Astrocyte (in vitro differentiated cells and primary cell): ENCODE results near the gene NUSAP1. TPM values are rescaled to one million over a fixed set of nuclear protein-coding genes. Genes with fewer than 3 reads are reported as not detected.

Source experiments
- DNase-seq: peaks from one replicate; pipeline ENCODE4 v3.0.0-alpha.2; 2010; ENCODE audit warnings: low read depth
- FAIRE-seq: peaks from 2 replicates; lab custom pipeline; 2011; peaks lifted over from hg19 to GRCh38; lab: Jason Lieb, UNC
- H2AFZ ChIP-seq: 2 replicates; pipeline ENCODE4 v1.6.0; 2012; ENCODE audit warnings: low read depth, low read length, inconsistent platforms
- H3K27ac ChIP-seq: 2 replicates; pipeline ENCODE4 v1.5.1; 2011; ENCODE audit warnings: low read depth, low read length, inconsistent platforms
- H3K27me3 ChIP-seq: 2 replicates; pipeline ENCODE4 v1.6.0; 2011; ENCODE audit warnings: low read length, inconsistent platforms; ENCODE audit not compliant: insufficient read depth
- H3K36me3 ChIP-seq: 2 replicates; pipeline ENCODE4 v1.5.1; 2011; ENCODE audit warnings: low read length, inconsistent platforms; ENCODE audit not compliant: insufficient read depth
- H3K4me1 ChIP-seq: 2 replicates; pipeline ENCODE4 v1.5.1; 2011; ENCODE audit warnings: low read length, inconsistent platforms; ENCODE audit not compliant: insufficient read depth
- H3K4me2 ChIP-seq: 2 replicates; pipeline ENCODE4 v1.6.0; 2012; ENCODE audit warnings: low read length, inconsistent platforms
- H3K4me3 ChIP-seq: 2 replicates; pipeline ENCODE4 v1.5.1; 2011; ENCODE audit warnings: low read depth, mild to moderate bottlenecking, low read length, inconsistent platforms; ENCODE audit not compliant: insufficient read depth
- H3K79me2 ChIP-seq: 2 replicates; pipeline ENCODE4 v1.6.0; 2012; ENCODE audit warnings: mild to moderate bottlenecking, low read length, inconsistent platforms; ENCODE audit not compliant: insufficient read depth
- H3K9ac ChIP-seq: 2 replicates; pipeline ENCODE4 v1.6.0; 2012; ENCODE audit warnings: mild to moderate bottlenecking, low read length, inconsistent platforms
- H3K9me3 ChIP-seq: 2 replicates; pipeline ENCODE4 v1.5.1; 2012; ENCODE audit warnings: low read depth, mild to moderate bottlenecking, low read length, inconsistent platforms; ENCODE audit not compliant: insufficient read depth
- H4K20me1 ChIP-seq: 2 replicates; pipeline ENCODE4 v1.6.0; 2012; ENCODE audit warnings: low read length, inconsistent platforms; ENCODE audit not compliant: insufficient read depth
- H3K27ac Mint-ChIP-seq: one replicate; pipeline ENCODE4 v1.8.0; 2021; ENCODE audit warnings: mild to moderate bottlenecking, mixed read lengths; ENCODE audit not compliant: unreplicated experiment
- H3K27me3 Mint-ChIP-seq: one replicate; pipeline ENCODE4 v1.8.0; 2021; ENCODE audit warnings: low read depth, mixed read lengths; ENCODE audit not compliant: unreplicated experiment
- H3K36me3 Mint-ChIP-seq: one replicate; pipeline ENCODE4 v1.8.0; 2021; ENCODE audit warnings: low read depth, mixed read lengths; ENCODE audit not compliant: unreplicated experiment
- H3K4me1 Mint-ChIP-seq: one replicate; pipeline ENCODE4 v1.8.0; 2021; ENCODE audit warnings: low read depth, mixed read lengths; ENCODE audit not compliant: unreplicated experiment
- H3K4me3 Mint-ChIP-seq: one replicate; pipeline ENCODE4 v1.8.0; 2021; ENCODE audit warnings: mild to moderate bottlenecking, moderate library complexity, mixed read lengths; ENCODE audit not compliant: unreplicated experiment
- H3K9me3 Mint-ChIP-seq: one replicate; pipeline ENCODE4 v1.8.0; 2021; ENCODE audit warnings: mild to moderate bottlenecking, mixed read lengths; ENCODE audit not compliant: unreplicated experiment
- EZH2 ChIP-seq: IDR thresholded peaks from 2 replicates; pipeline ENCODE4 v1.6.1; 2012; ENCODE audit warnings: mild to moderate bottlenecking, low read length, inconsistent platforms; ENCODE audit not compliant: insufficient read depth
- total RNA-seq: library from RNA; stranded (reverse); gene quantifications from 2 replicates; pipeline ENCODE4 v1.2.1, GENCODE V29; 2021
- TF ChIP-seq, protein P1 (sequence below): IDR thresholded peaks from 2 replicates; pipeline ENCODE4 v1.5.1; 2011; ENCODE audit warnings: low read depth, mild to moderate bottlenecking, inconsistent platforms, low read length, moderate library complexity; ENCODE audit not compliant: insufficient read depth

NUSAP1 gene
- total RNA-seq, 1 donor from 2014 or later: 7.7 TPM

DNA sequence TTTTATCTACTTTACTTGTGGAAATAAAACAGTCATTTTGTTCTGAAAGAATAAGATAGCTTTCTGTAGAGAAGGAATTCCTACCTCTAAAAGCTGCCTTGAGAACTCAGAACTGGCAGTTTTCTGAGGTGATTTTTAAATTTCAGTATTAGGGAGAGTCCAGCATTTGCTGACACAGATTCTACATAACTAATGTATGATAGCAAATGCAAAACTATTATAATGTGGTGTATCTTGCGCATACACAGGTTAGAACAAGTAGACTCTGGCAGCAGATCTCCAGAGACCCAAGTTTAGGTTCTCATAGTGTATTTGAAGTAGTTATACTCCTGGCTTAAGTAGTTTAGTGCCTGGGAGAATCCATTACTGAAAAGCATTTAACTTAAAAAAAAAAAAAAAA is 31.1 kb upstream of the NUSAP1 start:
- no peak overlapping the region for H3K4me3 Mint-ChIP-seq
- Histone ChIP-seq H2AFZ (no peak overlapping the region), H3K79me2 (no peaks in the 10 kb centered on the region), H3K4me3 (no peak overlapping the region), H4K20me1 (no peaks in the 10 kb centered on the region), H3K9ac (no peak overlapping the region), H3K9me3 (no peaks in the 10 kb centered on the region), H3K4me1 (no peaks in the 10 kb centered on the region), H3K4me2 (no peak overlapping the region), H3K27me3 (no peaks in the 10 kb centered on the region), H3K36me3 (peaks cover 4% of the 10 kb centered on the region), H3K27ac (no peak overlapping the region)
- H3K27ac Mint-ChIP-seq: no peak overlapping the region
- H3K4me1 Mint-ChIP-seq: no peaks in the 10 kb centered on the region
- DNase-seq (no peak), FAIRE-seq (no peak)
- TF ChIP-seq, protein P1, sequence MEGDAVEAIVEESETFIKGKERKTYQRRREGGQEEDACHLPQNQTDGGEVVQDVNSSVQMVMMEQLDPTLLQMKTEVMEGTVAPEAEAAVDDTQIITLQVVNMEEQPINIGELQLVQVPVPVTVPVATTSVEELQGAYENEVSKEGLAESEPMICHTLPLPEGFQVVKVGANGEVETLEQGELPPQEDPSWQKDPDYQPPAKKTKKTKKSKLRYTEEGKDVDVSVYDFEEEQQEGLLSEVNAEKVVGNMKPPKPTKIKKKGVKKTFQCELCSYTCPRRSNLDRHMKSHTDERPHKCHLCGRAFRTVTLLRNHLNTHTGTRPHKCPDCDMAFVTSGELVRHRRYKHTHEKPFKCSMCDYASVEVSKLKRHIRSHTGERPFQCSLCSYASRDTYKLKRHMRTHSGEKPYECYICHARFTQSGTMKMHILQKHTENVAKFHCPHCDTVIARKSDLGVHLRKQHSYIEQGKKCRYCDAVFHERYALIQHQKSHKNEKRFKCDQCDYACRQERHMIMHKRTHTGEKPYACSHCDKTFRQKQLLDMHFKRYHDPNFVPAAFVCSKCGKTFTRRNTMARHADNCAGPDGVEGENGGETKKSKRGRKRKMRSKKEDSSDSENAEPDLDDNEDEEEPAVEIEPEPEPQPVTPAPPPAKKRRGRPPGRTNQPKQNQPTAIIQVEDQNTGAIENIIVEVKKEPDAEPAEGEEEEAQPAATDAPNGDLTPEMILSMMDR: no peak
- no peak for TF ChIP-seq EZH2
- no peaks in the 10 kb centered on the region for H3K27me3 Mint-ChIP-seq
- peaks cover 5% of the 10 kb centered on the region for H3K36me3 Mint-ChIP-seq
- H3K9me3 Mint-ChIP-seq: no peaks in the 10 kb centered on the region

DNA sequence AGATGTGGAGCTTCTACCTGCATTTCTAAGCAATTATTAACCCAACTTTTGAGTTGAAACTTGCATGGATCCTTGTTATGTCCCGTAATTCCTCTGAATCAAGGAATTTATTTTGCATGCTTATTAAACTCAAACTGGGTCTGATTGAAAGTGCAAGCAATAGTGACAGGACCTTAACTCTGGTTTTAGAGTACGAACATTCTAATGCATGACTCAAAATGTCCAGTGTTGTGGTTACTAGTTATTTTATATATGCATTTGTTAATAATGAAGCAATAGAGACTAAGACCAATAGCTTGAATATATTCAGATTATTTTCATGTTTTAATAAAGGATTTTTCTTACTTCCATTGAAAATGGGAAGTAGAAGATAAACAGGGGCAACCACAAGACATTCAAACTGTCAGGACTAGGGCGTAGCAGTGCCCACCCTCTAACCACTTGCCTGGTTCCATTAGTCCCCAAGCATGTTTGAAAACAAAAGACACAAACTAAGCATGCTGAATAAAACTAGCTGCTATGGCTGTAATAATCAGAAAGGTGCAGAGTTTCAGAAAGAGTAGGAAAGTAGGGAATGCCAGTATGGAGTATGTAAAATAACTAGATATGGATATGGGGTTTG is 28.4 kb upstream of the NUSAP1 start:
- H3K4me2 ChIP-seq: no peak overlapping the region
- H3K27ac Mint-ChIP-seq: no peak overlapping the region
- peaks cover 2% of the 10 kb centered on the region for H3K36me3 Mint-ChIP-seq
- H3K4me3 Mint-ChIP-seq: no peak overlapping the region
- no peak for TF ChIP-seq EZH2
- TF ChIP-seq, protein P1: no peak
- H3K4me1 Mint-ChIP-seq: no peaks in the 10 kb centered on the region
- H4K20me1 ChIP-seq: no peaks in the 10 kb centered on the region
- no peaks in the 10 kb centered on the region for H3K27me3 Mint-ChIP-seq
- no peak overlapping the region for H3K9ac ChIP-seq
- no peaks in the 10 kb centered on the region for H3K36me3 ChIP-seq
- no peak overlapping the region for H3K4me3 ChIP-seq
- DNase-seq (no peak), FAIRE-seq (no peak)
- no peaks in the 10 kb centered on the region for H3K9me3 ChIP-seq
- no peak overlapping the region for H2AFZ ChIP-seq
- no peaks in the 10 kb centered on the region for H3K27me3 ChIP-seq
- H3K4me1 ChIP-seq: no peaks in the 10 kb centered on the region
- no peak overlapping the region for H3K27ac ChIP-seq
- no peaks in the 10 kb centered on the region for H3K79me2 ChIP-seq
- no peaks in the 10 kb centered on the region for H3K9me3 Mint-ChIP-seq

DNA sequence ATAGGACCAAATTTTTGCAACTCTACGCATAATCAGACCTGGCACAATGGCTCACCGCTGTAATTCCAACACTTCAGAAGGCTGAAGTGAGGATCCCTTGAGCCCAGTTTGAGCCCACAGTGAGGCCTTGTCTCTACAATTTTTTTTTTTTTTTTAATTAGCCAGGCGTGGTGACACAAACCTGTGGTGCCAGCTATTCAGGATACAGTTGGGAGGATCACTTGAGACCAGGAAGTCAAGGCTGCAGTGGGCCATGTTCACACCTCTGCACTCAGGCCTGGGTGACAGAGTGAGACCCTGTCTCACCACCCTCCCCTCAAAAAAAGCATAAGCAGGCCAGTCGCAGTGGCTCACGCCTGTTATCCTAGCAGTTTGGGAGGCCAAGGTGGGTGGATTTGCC is 25.0 kb upstream of the NUSAP1 start:
- DNase-seq (no peak), FAIRE-seq (no peak)
- H3K4me1 Mint-ChIP-seq: no peaks in the 10 kb centered on the region
- no peak overlapping the region for H3K27ac ChIP-seq
- H3K79me2 ChIP-seq: no peaks in the 10 kb centered on the region
- no peaks in the 10 kb centered on the region for H3K27me3 ChIP-seq
- H3K27ac Mint-ChIP-seq: no peak overlapping the region
- no peak overlapping the region for H3K4me3 ChIP-seq
- no peak overlapping the region for H3K4me2 ChIP-seq
- H3K36me3 ChIP-seq: no peaks in the 10 kb centered on the region
- no peak overlapping the region for H2AFZ ChIP-seq
- no peaks in the 10 kb centered on the region for H3K9me3 Mint-ChIP-seq
- no peak for TF ChIP-seq EZH2
- TF ChIP-seq, protein P1: no peak
- no peak overlapping the region for H3K9ac ChIP-seq
- H3K36me3 Mint-ChIP-seq: no peaks in the 10 kb centered on the region
- H3K27me3 Mint-ChIP-seq: no peaks in the 10 kb centered on the region
- no peaks in the 10 kb centered on the region for H3K4me1 ChIP-seq
- H4K20me1 ChIP-seq: no peaks in the 10 kb centered on the region
- H3K9me3 ChIP-seq: no peaks in the 10 kb centered on the region
- no peak overlapping the region for H3K4me3 Mint-ChIP-seq
